ENCODE results near the gene CTRB2. TPM values are rescaled to one million over a fixed set of nuclear protein-coding genes. Genes with fewer than 3 reads are reported as not detected.
"Not testable (repeated sequence)": the region's sequence is repeated elsewhere in the genome, so short reads cannot be mapped to it uniquely, and the experiment has no call there.

Gene CTRB2
- total and polyA plus RNA-seq, 2 donors from 2014 or later = not detected

- no peaks in the 10 kb centered on the region for H3K36me3 ChIP-seq (ENCODE audit: control insufficient read depth in 2 of 3, insufficient read depth in 3 of 3, low read length in 3 of 3)
- TF ChIP-seq CTCF (IDR thresholded peaks at IDR 0.05; ENCODE audit: borderline replicate concordance, extremely low read depth, insufficient read depth) = no peak
- H3K27me3 ChIP-seq (ENCODE audit: control insufficient read depth, insufficient read depth, low read length) = no peaks in the 10 kb centered on the region
- no peak overlapping the region for H3K9ac ChIP-seq (ENCODE audit: low read length in 3 of 3)
- no peaks in the 10 kb centered on the region for H3K9me3 ChIP-seq (ENCODE audit: control insufficient read depth in 2 of 3, insufficient read depth in 1 of 3, low read length in 3 of 3)
- intact Hi-C loops (cut with DNase I) = no loop called here
- no peaks in the 10 kb centered on the region for H3K4me1 ChIP-seq (ENCODE audit: control insufficient read depth in 2 of 3, insufficient read depth in 2 of 3, low read depth in 1 of 3, low read length in 3 of 3)
- H3K4me3 ChIP-seq (ENCODE audit: low read length in 3 of 3) = no peak overlapping the region
- H3K27ac ChIP-seq (ENCODE audit: low read depth in 2 of 2, low read length in 2 of 2) = no peak overlapping the region
- FAIRE-seq (no peak), DNase-seq (no peak)
Measured at GRCh38 chr16:75216127-75216526, 9.2 kb upstream of the CTRB2 start.

GRCh38 chr16:75211286-75211685 lies 4.3 kb upstream of the CTRB2 start:
- H3K4me3 ChIP-seq (ENCODE audit: low read length in 3 of 3); H3K9ac ChIP-seq (ENCODE audit: low read length in 3 of 3); H3K4me1 ChIP-seq (ENCODE audit: control insufficient read depth in 2 of 3, insufficient read depth in 2 of 3, low read depth in 1 of 3, low read length in 3 of 3); H3K27me3 ChIP-seq (ENCODE audit: control insufficient read depth, insufficient read depth, low read length); H3K27ac ChIP-seq (ENCODE audit: low read depth in 2 of 2, low read length in 2 of 2); FAIRE-seq; H3K36me3 ChIP-seq (ENCODE audit: control insufficient read depth in 2 of 3, insufficient read depth in 3 of 3, low read length in 3 of 3); H3K9me3 ChIP-seq (ENCODE audit: control insufficient read depth in 2 of 3, insufficient read depth in 1 of 3, low read length in 3 of 3); DNase-seq; intact Hi-C loops (cut with DNase I): not testable (repeated sequence)

- DNase-seq (no peak), FAIRE-seq (no peak)
- Histone ChIP-seq H3K9ac (ENCODE audit: low read length in 3 of 3) (no peak overlapping the region), H3K27ac (ENCODE audit: low read depth in 2 of 2, low read length in 2 of 2) (no peak overlapping the region), H3K4me3 (ENCODE audit: low read length in 3 of 3) (no peak overlapping the region), H3K27me3 (ENCODE audit: control insufficient read depth, insufficient read depth, low read length) (no peaks in the 10 kb centered on the region), H3K36me3 (ENCODE audit: control insufficient read depth in 2 of 3, insufficient read depth in 3 of 3, low read length in 3 of 3) (no peaks in the 10 kb centered on the region), H3K9me3 (ENCODE audit: control insufficient read depth in 2 of 3, insufficient read depth in 1 of 3, low read length in 3 of 3) (no peaks in the 10 kb centered on the region), H3K4me1 (ENCODE audit: control insufficient read depth in 2 of 3, insufficient read depth in 2 of 3, low read depth in 1 of 3, low read length in 3 of 3) (no peaks in the 10 kb centered on the region)
- intact Hi-C loops (cut with DNase I) = no loop called here
- TF ChIP-seq CTCF (IDR thresholded peaks at IDR 0.05; ENCODE audit: borderline replicate concordance, extremely low read depth, insufficient read depth) = no peak
Measured at GRCh38 chr16:75209944-75210343, 3.0 kb upstream of the CTRB2 start.

- not testable (repeated sequence) for H3K36me3 ChIP-seq (ENCODE audit: control insufficient read depth in 2 of 3, insufficient read depth in 3 of 3, low read length in 3 of 3)
Measured at GRCh38 chr16:75209514-75209913, 2.6 kb upstream of the CTRB2 start.

More at GRCh38 chr16:75209514-75209913, 2.6 kb upstream of the CTRB2 start:
- DNase-seq; FAIRE-seq; H3K4me3 ChIP-seq (ENCODE audit: low read length in 3 of 3); intact Hi-C loops (cut with DNase I); H3K9me3 ChIP-seq (ENCODE audit: control insufficient read depth in 2 of 3, insufficient read depth in 1 of 3, low read length in 3 of 3); H3K27me3 ChIP-seq (ENCODE audit: control insufficient read depth, insufficient read depth, low read length); H3K4me1 ChIP-seq (ENCODE audit: control insufficient read depth in 2 of 3, insufficient read depth in 2 of 3, low read depth in 1 of 3, low read length in 3 of 3); H3K27ac ChIP-seq (ENCODE audit: low read depth in 2 of 2, low read length in 2 of 2); H3K9ac ChIP-seq (ENCODE audit: low read length in 3 of 3): not testable (repeated sequence)

Measured in kidney (tissue), 14 donors.